DOHH2 (cell line): ENCODE data around the gene LRRC4C.

ENCODE experiments used
- H3F3A ChIP-seq: fragments of 200-600 bp; sonication (generic), shearing (Covaris generic); 2 replicates; pipeline ENCODE4 v1.6.0; 2016; ENCODE audit warnings: antibody characterized with exemption, mild to moderate bottlenecking; ENCODE audit not compliant: control insufficient read depth, insufficient read depth
- H3K27ac ChIP-seq: fragments of 200-600 bp; sonication (generic); 2 replicates; pipeline ENCODE4 v1.5.1; 2014; ENCODE audit warnings: low read depth, mild to moderate bottlenecking, low read length, moderate library complexity
- H3K27me3 ChIP-seq: fragments of 200-600 bp; sonication (generic); 2 replicates; pipeline ENCODE4 v1.6.1; 2014; ENCODE audit warnings: mild to moderate bottlenecking, low read length, mixed read lengths; ENCODE audit not compliant: control insufficient read depth
- H3K36me3 ChIP-seq: fragments of 200-600 bp; sonication (generic); 2 replicates; pipeline ENCODE4 v1.6.1; 2014; ENCODE audit warnings: mild to moderate bottlenecking, low read length, moderate library complexity, mixed read lengths; ENCODE audit not compliant: control insufficient read depth
- H3K4me1 ChIP-seq: fragments of 200-600 bp; sonication (generic); 2 replicates; pipeline ENCODE4 v1.6.1; 2014; ENCODE audit warnings: mild to moderate bottlenecking, low read length, mixed read lengths; ENCODE audit not compliant: control insufficient read depth
- H3K4me2 ChIP-seq: fragments of 200-600 bp; sonication (generic); 2 replicates; pipeline ENCODE4 v1.6.0; 2014; ENCODE audit warnings: mild to moderate bottlenecking, low read length, moderate library complexity
- H3K4me3 ChIP-seq: fragments of 200-600 bp; sonication (generic); 2 replicates; pipeline ENCODE4 v1.5.1; 2014; ENCODE audit warnings: mild to moderate bottlenecking, low read length, mixed read lengths
- H3K79me2 ChIP-seq: fragments of 200-600 bp; sonication (generic); 2 replicates; pipeline ENCODE4 v1.6.1; 2014; ENCODE audit warnings: mild to moderate bottlenecking, low read length, mixed read lengths; ENCODE audit not compliant: control insufficient read depth
- H3K9me2 ChIP-seq: fragments of 200-600 bp; sonication (generic); replicated peaks from 2 replicates; pipeline ENCODE4 v1.6.1; 2014; ENCODE audit warnings: mild to moderate bottlenecking, low read length, mixed read lengths; ENCODE audit not compliant: control insufficient read depth
- H3K9me3 ChIP-seq: fragments of 200-600 bp; sonication (generic); 2 replicates; pipeline ENCODE4 v1.6.1; 2014; ENCODE audit warnings: antibody characterized with exemption, low read length, mixed read lengths; ENCODE audit not compliant: control insufficient read depth, insufficient read depth
- H4K20me1 ChIP-seq: fragments of 200-600 bp; sonication (generic); 2 replicates; pipeline ENCODE4 v1.6.0; 2014; ENCODE audit warnings: low read depth, mild to moderate bottlenecking, antibody characterized with exemption, low read length, moderate library complexity; ENCODE audit not compliant: control insufficient read depth, insufficient read depth
- EZH2phosphoT487 ChIP-seq: fragments of 200-600 bp; sonication (generic); IDR thresholded peaks from 2 replicates; pipeline ENCODE4 v1.6.1; 2017; ENCODE audit warnings: borderline replicate concordance, mild to moderate bottlenecking, antibody characterized with exemption, low read length, moderate library complexity, mixed read lengths
- TF ChIP-seq, protein P1 (sequence below): fragments of 200-600 bp; sonication (generic); IDR thresholded peaks from one replicate; pipeline ENCODE4 v1.5.1; 2014; ENCODE audit warnings: antibody characterized with exemption, mild to moderate bottlenecking, low read depth, low read length; ENCODE audit not compliant: poor library complexity, severe bottlenecking

The LRRC4C gene

DNA sequence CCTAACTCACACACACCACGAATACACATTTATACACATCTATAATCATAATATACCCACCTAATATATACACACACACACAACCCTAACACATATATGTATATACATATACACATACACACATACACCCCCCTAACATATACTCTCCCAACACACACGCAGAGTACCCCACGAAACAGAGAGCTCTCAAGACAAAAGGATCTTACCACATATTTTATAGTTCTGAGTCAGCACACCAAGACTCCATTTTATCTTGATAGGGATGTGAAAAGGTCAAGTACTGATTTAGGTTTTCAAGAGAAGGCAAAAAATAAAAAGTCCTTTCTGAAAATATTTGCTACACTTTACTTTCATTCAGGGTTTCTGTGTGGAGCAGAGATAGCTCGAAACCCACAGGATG, 1207.2 kb downstream of the LRRC4C start:
- Histone ChIP-seq H3K4me1 (no peaks in the 10 kb centered on the region), H3K4me3 (no peak overlapping the region), H3K27ac (no peak overlapping the region), H3K36me3 (no peaks in the 10 kb centered on the region), H3K4me2 (no peak overlapping the region), H3K27me3 (no peaks in the 10 kb centered on the region), H3F3A (no peaks in the 10 kb centered on the region), H3K9me3 (no peaks in the 10 kb centered on the region; the same call in 1 of the 2 replicates), H4K20me1 (no peaks in the 10 kb centered on the region), H3K9me2 (no peaks in the 10 kb centered on the region), H3K79me2 (no peaks in the 10 kb centered on the region)
- TF ChIP-seq, protein P1, sequence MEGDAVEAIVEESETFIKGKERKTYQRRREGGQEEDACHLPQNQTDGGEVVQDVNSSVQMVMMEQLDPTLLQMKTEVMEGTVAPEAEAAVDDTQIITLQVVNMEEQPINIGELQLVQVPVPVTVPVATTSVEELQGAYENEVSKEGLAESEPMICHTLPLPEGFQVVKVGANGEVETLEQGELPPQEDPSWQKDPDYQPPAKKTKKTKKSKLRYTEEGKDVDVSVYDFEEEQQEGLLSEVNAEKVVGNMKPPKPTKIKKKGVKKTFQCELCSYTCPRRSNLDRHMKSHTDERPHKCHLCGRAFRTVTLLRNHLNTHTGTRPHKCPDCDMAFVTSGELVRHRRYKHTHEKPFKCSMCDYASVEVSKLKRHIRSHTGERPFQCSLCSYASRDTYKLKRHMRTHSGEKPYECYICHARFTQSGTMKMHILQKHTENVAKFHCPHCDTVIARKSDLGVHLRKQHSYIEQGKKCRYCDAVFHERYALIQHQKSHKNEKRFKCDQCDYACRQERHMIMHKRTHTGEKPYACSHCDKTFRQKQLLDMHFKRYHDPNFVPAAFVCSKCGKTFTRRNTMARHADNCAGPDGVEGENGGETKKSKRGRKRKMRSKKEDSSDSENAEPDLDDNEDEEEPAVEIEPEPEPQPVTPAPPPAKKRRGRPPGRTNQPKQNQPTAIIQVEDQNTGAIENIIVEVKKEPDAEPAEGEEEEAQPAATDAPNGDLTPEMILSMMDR, result no peak
- no peak for TF ChIP-seq EZH2phosphoT487

DNA sequence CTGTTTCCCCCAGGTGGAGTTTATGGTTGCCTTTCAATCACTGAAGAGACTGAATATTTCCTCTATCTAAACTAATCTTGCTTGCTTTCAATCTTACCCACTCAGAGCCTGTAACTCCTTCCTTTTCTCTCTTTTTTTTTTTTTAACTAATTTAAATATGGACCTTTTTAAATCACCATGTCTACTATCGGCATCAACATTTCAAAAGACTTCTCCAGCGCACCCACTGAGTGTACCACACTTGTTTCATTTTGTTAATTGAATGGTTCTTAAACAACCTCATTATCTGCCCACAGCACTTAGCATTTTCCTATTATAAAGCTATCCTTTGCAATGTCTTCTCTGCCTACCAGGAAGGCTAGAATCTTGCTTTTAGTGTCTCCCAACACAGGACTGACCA, 1212.5 kb downstream of the LRRC4C start:
- no peaks in the 10 kb centered on the region for H3K9me3 ChIP-seq
- H3K4me2 ChIP-seq, result no peak overlapping the region
- no peaks in the 10 kb centered on the region for H3F3A ChIP-seq
- TF ChIP-seq, protein P1, result no peak
- no peak for TF ChIP-seq EZH2phosphoT487
- H3K27ac ChIP-seq, result no peak overlapping the region
- no peaks in the 10 kb centered on the region for H3K79me2 ChIP-seq
- no peaks in the 10 kb centered on the region for H3K4me1 ChIP-seq
- no peaks in the 10 kb centered on the region for H3K36me3 ChIP-seq
- H3K27me3 ChIP-seq, result no peaks in the 10 kb centered on the region
- H3K9me2 ChIP-seq, result no peaks in the 10 kb centered on the region
- H3K4me3 ChIP-seq, result no peak overlapping the region
- no peaks in the 10 kb centered on the region for H4K20me1 ChIP-seq

DNA sequence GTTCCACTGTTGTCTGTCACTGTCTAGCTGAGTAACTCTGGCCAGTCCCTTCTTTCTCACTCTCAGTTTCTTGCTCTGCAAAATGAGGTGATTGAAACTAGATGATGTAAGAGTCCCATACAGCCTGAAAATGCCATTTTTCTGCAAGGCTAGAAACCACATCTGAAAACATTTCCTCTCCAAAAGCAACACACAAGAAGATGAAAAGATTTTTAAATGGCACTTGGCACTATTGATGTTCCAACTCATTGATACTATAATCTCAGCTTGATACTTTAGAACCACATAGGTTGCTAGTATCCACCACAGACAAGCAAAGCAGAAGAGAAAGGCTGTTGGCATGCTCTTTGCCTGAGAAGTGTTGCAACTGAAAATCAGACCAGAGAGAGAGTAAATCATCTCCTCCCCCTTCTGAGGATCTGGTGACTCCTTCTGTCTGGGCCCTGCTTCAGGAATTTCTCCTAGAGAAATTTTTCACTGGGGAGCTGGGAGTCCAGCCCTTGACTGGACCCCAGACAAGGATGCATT, 1217.9 kb downstream of the LRRC4C start:
- H3K4me1 ChIP-seq, result no peaks in the 10 kb centered on the region
- H3K27ac ChIP-seq, result no peak overlapping the region
- H3F3A ChIP-seq, result no peaks in the 10 kb centered on the region
- no peak for TF ChIP-seq EZH2phosphoT487
- H3K9me2 ChIP-seq, result no peaks in the 10 kb centered on the region
- H3K79me2 ChIP-seq, result no peaks in the 10 kb centered on the region
- no peaks in the 10 kb centered on the region for H4K20me1 ChIP-seq
- H3K27me3 ChIP-seq, result no peaks in the 10 kb centered on the region
- no peaks in the 10 kb centered on the region for H3K9me3 ChIP-seq
- no peak overlapping the region for H3K4me3 ChIP-seq
- no peaks in the 10 kb centered on the region for H3K36me3 ChIP-seq
- no peak overlapping the region for H3K4me2 ChIP-seq

DNA sequence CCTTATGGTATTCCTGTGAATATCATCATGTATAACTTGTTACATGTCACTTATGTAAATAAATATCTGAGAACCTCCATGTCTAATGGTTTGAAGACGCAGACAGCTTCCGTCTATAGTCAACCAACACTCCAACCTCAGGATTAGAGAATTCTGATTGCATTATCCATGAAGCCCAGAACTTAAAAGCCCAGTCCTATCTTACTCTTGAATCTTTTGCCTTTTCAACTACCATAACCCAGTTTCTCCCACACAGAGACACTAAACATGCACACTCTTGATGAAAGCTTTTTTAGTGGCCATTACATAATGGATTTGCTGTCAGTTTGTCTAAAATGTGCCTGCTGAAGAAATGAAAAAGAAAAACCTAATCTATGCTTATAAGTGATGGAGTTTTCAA, 1219.2 kb downstream of the LRRC4C start:
- Histone ChIP-seq H3K27me3 (no peaks in the 10 kb centered on the region), H3K79me2 (no peaks in the 10 kb centered on the region), H3K36me3 (no peaks in the 10 kb centered on the region), H3K9me3 (no peaks in the 10 kb centered on the region), H3K4me2 (no peak overlapping the region), H3K27ac (no peak overlapping the region), H3K9me2 (no peaks in the 10 kb centered on the region), H4K20me1 (no peaks in the 10 kb centered on the region), H3F3A (no peaks in the 10 kb centered on the region), H3K4me1 (no peaks in the 10 kb centered on the region), H3K4me3 (no peak overlapping the region)
- TF ChIP-seq, protein P1, result no peak
- no peak for TF ChIP-seq EZH2phosphoT487
